ENCODE results near the gene STK24.

Gene STK24

DNA sequence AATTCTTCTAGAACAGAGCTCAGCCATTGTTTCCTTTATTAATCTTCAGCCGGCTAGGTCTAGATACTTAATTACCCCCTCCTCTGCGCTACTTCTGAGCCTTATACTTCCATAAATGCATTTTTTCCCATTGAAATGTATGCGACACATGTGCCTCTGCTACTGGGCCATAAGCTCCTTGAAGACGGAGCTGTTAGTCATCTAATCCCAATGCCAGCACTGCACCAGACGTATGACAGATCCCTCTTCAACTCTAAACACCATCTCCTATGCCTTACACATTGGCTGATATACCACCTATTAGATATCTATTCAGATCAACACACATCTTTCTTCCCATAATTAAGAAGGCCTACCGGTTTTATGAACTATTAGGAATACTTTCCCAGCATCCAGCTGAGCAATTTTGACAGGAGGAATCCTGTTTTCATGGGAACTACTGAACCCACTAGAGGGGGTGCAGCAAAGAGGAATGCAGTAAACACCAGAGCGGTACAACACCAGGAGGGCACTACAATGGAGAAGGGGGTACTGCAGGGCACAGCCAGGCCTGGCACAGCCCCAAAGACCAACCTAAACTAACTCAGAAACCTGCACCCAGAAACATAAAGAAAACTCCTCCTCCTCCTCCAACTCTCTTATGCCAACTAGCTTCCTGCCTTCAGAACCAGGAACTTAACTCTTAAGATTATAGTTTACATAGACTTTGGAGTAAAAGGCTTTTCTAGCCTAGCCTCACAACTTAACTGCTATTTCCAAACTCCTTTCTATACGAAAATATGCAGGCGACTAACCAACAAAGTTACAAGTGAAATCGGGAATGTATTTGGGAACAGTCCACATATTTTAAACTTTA, 18.7 kb downstream of the STK24 start:
- DNase-seq (ENCODE audit: low read depth in 2 of 2, low spot score in 1 of 2): no peak

DNA sequence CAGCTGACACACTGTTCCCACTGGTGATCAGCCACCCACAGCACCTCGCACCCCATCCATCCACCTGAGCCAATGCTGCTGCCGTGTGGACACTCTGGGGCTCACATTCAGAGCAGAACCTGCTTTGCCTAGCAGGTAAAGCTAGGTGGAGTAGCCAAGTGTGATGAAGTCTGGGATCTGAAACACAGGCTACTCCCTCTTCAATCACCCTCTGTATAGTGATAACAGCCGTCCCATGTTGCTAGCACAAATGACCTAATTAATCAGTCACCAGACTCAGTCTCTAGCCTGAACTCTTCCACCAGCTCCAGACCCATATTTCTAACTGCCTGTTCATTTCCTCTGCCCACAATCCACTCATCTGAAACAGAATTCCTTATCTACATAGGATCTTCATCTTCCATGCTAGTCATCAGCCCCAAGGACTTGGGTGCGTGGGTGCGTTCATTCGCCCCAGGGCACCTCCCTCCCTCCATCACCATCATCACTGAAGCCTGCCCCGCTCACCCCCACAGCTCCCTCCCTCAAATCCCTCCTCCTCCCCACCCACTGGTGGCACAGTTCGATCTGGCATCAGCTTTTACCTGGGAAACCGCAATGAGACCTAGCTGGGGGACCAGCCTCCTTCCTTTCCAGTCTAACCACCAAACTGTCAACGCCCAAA, 19.8 kb downstream of the STK24 start:
- DNase-seq (ENCODE audit: low read depth in 2 of 2, low spot score in 1 of 2): no peak

DNA sequence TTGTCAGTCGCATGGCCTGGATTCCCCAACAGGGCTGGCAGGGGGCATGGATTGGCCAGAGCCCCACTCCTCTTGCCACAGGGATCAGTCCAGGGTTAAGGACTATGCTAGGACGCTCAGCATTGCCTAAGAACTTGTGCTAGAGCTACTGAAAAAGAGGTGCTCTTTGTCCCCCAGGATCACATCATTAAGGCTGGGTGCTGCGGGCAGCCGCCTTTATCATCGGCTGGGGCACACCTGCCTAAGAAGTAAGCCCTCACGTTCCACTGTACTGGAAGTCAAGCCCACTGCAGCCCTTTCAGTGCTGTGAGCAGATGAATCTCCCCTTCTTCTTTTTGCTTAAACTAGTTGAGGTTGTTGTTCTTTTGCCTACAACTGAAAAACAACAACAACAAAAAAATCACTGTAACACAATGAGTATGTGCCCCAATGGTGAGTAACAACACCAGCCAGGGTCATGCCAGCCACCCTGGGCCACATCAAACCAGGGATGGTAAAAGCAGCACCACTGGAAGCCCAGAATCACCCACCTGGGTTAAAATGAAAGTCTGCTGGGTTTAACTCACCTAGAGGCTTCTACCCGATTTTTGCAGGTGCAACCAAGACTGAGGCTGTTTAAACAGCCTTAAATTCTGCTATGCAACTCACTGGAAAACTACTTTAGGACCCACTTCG, 20.6 kb downstream of the STK24 start:
- no peak for DNase-seq (ENCODE audit: low read depth in 2 of 2, low spot score in 1 of 2)

DNA sequence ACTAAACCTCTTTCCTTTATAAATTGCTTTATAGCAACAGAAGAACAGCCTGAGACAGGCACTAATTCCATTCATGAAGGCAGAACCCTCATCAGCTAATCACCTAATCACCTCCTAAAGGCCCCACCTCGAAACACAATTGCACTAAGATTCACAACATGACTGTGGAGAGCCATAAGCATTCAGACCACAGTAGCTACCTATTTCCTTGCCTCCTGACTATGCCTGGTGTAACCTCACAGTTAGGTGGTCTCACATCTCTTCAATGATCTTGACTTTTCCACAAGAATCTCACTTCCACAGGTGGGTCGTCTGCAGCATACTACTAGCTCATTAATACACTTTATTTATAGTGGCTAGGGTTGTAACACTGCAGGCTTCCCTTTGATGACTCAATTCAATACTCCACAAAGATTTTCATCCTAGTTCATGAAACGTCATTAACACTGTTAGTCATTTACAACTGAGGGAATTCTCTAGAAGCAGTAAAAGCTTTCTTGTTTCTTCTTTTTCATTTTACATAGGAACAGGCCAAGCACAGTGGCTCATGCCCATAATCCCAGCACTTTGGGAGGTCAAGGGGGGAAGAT, 27.1 kb downstream of the STK24 start:
- no peak for DNase-seq (ENCODE audit: low read depth in 2 of 2, low spot score in 1 of 2)

DNA sequence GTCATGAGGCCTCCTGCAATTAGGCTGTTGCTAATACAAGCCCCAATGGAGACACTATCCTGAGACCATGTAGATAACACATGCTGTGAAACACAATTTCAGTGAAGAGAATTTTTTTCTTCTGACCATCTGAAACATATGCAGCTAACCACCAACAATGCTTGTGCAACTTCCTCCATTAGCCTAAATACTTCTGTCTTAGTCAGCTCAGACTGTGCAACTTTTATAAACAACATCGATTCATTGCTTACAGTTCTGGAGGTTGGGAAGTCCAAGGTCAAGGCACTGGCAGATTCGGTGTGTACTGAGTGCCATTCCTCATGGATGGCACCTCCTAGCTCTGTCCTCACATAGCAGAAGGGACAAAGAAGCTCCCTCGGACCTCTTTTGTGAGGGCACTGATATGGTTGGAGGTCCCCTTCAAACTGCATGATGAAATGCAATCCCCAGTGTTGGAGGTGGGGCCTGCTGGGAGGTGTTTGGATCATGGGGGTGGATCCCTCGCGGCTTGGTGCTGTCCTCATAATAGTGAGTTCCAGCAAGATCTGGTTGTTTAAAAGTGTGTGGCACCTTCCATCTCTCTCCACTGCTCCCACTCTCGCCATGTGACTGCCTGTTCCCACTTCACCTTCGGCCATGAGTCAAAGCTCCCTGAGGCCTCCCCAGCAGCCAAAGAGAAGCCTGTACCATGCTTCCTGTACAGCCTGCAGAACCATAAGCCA, 27.7 kb downstream of the STK24 start:
- no peak for DNase-seq (ENCODE audit: low read depth in 2 of 2, low spot score in 1 of 2)

DNA sequence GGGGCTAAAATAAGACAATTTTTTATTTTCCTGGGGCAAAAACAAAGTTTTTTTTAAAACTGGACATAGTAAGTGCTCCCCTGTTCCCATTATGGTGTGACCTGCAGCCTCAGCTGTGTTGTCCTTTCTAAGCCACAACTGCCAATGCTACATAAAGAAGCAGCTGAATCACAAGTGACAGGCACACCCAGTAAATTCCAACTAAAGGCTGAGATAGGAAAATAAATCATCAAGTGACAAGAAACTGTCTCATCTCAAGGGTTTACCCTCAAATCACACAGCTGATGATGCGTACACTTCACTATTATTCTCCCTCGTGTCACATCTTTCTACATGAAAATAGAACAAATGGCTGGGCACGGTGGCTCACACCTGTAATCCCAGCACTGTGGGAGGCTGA, 28.7 kb downstream of the STK24 start:
- no peak for DNase-seq (ENCODE audit: low read depth in 2 of 2, low spot score in 1 of 2)

DNA sequence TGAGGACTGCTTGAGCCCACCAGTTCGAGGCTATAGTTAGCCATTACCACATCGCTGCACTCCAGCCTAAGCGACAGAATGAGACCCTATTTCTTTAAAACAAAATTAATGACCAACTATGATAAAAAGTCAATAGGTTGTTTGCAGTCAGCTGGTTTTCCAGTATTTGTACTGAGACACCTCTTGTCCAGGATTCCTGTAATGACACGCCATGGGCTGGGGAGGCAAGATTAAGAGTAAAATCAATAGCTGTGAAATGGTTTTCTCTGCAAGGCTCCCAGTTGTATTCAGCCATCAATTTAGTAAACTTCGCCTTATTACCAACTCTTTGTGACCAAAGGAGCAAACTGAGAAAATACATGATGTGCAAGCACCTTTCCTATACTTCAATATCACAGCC, 29.5 kb downstream of the STK24 start:
- no peak for DNase-seq (ENCODE audit: low read depth in 2 of 2, low spot score in 1 of 2)

DNA sequence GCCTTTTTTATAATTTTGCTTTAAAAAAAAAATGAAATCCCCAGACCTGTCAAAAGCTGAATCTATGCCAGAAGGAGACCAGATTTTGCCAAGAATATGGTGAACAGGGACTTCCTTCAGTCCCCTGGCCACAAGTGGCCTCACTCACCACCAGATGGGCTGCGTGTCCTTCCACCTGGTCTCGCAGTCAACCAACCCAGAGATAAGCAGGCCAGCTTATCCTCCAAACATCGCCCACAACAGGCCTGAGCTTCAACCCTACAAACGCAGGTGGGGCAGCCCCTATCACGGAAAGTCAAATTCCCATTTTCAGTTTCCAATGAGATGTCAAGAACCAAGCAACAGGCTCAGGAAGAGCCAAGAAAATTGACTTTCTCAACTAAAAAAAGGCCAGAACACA, 30.5 kb downstream of the STK24 start:
- DNase-seq (ENCODE audit: low read depth in 2 of 2, low spot score in 1 of 2): no peak

DNA sequence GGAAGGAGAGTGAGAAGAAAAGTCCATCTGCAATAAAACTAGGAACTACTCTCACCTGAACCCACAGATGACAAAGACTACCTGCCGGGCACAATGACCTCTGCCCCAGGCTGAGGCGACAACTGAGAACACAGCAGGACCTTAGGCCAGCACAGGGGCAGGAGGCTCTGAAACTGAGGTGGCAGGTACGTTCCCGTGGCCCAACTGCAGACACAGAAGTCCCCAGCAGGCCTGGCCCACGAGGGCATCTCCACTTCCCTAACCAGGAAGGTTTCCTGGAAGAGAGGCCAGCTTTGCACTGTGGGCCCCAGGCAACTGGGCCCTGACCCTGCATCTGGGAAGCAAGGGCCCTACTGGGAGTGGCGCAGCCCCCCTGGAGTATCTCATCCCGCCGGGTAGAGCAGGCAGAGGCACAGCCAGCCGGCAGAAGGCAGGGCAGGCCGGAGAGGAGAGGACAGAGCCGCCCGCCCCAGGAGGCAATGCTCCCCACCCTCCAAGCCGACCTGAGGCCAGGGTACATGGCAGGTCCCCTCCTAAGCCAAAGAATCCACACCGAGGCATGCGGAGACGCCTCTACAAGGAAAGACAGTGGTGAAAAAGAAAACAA, 32.7 kb downstream of the STK24 start:
- no peak for DNase-seq (ENCODE audit: low read depth in 2 of 2, low spot score in 1 of 2)

DNA sequence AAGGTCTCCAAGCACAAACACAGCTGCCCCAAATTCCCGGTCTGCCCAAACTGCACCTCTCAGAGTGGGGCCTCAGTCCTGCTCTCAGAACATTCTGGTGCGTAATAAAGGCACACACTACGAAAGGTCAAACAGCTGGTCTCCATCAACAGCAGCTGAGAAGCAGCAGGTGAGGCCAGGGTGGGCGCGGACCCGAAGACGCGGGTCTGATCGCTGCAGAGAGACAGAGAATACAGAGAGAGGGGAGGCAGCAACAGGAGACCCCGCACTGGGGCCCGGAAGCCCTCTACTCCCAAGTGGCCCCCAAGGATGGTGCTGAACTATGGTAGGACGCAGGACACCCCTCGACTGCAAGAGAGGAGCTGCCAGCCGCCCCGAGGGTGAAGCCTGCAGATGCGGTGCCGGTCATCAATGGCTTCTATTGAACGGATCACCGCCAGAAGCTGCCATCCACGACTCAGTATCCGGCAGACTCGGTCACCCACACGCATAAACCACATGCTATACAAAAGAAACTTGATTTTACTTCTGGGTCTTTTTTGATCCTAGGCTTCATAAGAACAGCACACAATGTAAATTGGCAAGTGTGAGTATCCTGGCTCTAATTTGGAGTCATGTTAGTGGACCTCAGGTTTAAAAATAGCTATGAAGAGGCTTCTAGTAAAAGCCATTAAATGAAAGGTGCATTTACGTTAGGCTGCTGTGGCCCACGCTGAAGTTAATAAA, 33.4 kb downstream of the STK24 start:
- no peak for DNase-seq (ENCODE audit: low read depth in 2 of 2, low spot score in 1 of 2)

DNA sequence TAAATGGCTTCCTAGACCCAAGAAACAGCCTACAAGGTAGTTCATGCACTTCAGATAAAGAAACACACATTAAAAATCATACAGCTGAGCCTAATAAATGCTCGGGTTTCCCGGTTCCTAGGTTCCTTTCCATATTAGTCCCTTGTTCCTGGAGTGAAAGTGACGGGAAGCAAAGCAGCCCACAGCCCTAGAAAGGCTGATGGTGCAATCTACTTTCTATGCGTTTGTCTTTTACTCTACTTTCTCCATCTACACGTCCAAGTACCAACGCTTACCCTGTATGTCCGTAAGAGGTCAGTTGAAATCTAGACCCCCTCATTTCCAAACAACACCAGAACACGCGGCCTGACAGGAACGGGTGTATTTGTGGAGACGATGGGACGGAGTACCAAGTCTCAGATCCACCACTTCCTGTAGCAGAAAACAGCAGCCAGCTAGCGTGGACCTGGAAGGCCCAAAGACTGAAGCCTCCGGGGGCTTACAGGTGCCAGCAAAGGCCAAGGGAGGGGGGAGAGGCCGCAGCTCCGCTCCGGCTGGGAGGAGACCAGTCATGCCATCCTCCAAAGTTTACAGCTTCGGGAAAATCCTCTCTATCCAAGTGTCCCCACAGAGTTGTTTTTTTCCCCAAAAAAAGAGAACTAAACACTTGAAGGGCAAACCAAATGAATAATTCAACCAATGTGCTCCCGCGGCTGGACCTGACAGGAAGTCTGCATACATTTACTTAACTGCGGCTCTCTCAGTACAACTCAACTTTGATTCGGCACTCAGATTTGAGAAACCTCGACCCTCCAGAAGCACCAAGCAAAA, 34.1 kb downstream of the STK24 start:
- no peak for DNase-seq (ENCODE audit: low read depth in 2 of 2, low spot score in 1 of 2)

DNA sequence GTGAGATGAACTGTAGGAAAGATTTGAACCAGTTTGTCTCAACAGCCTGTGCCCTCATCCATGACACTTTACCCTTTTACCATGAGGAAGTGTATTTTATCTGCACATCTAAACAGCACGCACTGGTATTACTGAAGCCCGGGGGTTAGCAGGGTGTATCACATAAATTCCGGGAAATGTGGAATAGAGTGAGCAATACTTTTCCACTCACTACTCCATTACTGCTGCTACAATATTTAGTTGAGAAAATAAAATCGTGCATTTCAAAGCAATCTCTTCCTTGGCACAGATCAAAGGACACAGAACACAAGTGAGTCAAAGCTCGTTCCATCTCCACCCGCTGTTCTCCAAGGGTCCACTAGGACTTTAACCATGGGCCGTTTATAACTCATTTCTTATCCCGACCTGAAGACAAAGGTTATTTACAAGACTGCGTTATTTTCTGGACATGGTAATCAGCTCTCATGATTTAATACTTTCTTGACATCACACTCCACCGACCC, 35.2 kb downstream of the STK24 start:
- no peak for DNase-seq (ENCODE audit: low read depth in 2 of 2, low spot score in 1 of 2)

DNA sequence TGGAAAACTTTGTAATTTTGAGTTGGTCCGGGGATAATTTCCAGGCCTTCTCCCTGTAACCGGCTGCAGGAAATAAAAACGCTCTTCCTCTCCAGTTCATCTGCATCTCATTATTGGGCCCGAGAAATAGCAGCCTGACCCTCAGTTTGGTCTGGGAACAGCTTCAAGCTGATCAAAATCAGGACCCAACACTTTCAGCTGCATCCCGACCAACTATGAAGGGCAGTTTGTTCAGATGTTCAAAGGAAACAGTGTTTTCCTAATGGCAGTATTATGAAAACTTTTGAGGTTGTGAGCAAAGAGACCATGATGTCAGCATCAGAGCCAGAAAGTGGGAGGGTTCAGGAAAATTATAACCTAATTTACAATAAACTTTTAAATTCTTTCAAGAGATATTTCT, 35.7 kb downstream of the STK24 start:
- DNase-seq (ENCODE audit: low read depth in 2 of 2, low spot score in 1 of 2): no peak

DNA sequence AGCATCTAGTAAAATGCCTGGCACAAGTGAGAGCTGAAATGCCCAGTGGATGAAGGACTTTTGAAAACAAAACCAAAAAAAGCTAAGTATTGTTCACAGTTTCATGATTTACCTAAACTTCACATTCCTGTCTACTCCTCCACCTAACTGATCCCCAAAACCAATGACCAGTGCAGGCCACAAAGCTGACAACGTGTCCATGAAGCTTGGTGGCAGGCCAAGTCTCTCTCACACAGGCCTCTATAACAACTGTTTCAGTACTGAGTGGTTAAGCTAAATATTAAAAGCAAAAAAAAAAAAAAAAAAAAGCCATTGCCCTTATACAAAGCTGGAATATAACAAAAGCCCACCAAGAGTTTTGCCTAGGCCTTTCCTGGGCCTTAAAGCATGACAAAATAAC, 36.4 kb downstream of the STK24 start:
- DNase-seq (ENCODE audit: low read depth in 2 of 2, low spot score in 1 of 2): no peak

DNA sequence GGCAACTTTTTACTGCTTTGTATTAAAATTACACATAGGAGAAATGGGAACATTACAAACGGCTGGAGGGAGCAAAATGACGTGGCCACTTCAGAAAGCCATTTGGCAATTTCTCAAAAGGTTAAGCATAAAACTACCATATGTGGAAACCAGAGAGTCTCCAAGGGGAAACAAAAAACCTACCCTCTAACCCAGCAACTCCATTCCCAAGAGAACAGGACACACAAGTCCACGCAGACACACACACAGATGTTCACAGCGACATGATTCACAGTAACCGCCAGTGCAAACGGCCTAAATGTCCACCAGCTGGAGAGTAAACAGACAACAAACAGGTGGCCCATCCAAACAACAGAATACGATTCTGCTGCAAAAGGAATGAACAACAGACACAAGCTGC, 37.2 kb downstream of the STK24 start:
- DNase-seq (ENCODE audit: low read depth in 2 of 2, low spot score in 1 of 2): no peak

DNA sequence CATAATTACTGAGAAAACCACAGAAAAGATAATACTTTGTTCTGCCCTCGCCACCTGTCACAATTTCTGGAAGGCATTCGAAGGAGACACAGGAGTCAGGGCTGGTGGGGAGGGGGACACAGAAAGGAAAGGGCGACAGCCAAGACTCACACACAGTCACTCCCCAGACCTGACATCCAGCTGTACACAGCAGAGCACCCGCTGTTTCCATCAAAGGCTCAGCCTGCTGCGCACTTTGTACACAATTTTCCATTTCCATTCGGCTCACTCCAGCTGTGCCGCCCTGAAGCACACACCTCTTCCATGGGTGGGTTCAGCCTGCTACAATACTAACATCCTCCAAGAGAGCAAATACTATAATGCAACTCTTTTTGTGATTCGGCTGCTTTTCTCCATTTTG, 38.0 kb downstream of the STK24 start:
- no peak for DNase-seq (ENCODE audit: low read depth in 2 of 2, low spot score in 1 of 2)

DNA sequence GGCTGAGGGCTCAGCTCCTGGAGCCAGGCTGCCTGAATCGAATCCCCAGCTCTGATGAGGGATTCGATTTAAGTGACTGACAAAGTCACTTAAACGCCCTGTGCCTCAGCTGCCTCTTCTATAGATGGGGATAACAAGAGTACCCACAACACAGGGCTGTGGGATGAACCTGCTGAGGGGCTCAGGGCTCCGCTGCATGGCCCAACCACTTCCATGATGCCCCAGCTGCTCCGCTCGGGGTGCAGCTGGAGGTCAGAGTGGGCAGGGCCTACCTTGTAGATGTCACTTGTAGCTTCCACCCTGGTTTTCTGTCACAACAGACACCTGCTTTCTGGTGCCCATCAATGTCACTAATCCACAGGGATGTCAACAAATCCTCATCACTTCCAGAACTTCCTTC, 39.2 kb downstream of the STK24 start:
- no peak for DNase-seq (ENCODE audit: low read depth in 2 of 2, low spot score in 1 of 2)

DNA sequence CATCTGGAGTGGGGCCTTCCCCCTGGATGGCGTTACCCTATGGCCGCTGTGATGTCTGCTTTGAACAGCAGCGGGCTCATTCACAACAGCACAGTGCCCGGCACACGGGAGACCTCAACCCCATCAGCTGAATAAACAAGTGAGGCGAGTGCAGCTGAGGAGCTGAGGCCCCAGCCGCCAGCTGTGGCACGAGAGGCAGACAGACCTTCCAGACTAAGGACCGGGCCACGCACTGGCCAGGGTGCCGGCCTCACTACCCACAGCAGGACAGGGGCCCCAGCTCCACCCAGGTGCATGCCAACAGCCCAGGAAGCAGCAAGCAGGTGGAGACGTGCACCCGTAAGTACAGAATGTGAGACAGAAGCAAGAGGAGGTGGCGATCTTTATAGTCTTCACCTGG, 39.6 kb downstream of the STK24 start:
- no peak for DNase-seq (ENCODE audit: low read depth in 2 of 2, low spot score in 1 of 2)

DNA sequence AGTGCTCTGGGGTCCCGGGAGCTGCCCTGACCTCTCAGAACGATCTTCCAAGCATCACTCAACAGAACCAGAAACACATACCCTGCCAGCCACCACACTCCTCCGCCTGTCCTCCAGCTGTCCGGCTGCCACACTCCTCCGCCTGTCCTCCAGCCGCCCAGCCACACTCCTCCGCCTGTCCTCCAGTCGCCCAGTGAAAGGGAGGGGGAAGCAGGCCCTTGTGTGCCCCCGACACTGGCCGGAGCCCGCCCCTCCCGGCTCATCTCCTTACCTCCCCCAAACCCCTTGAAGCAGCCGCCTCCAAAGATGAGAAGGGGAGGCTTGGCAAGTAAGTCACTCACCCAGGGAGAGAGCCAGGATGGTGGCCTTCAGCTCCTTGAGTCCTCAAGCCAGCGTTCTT, 40.2 kb downstream of the STK24 start:
- DNase-seq (ENCODE audit: low read depth in 2 of 2, low spot score in 1 of 2): no peak
